Measurements from ENCODE around the gene ITIH4. TPM values are rescaled to one million over a fixed set of nuclear protein-coding genes. Genes with fewer than 3 reads are reported as not detected.
A peak's percentile ranks its signal among the peaks of the same experiment; 100 is the strongest.

The ITIH4 gene
- total RNA-seq (2013; cell fraction: nucleolus; rRNA removed): 4.1 and 7.5 TPM in 2 replicates
- total RNA-seq (2014; rRNA removed) (1.4 and 2.2 TPM in 2 replicates), total RNA-seq (2014; rRNA removed; fragmentation: Illumina TruSeq; extraction: Trizol) (1.6 and 1.8 TPM in 2 replicates), total RNA-seq (2021) (3.9 and 5.4 TPM in 2 replicates), polyA plus RNA-seq (2011; rRNA removed) (0.71 and 1.3 TPM in 2 replicates), polyA plus RNA-seq (2014; fragmentation: Illumina TruSeq; extraction: Trizol) (1.2 and 3.1 TPM in 2 replicates), polyA plus RNA-seq (2014; fragmentation: Nextera tagmentation; extraction: Ambion mirVana) (1 to 10 TPM in 1 of 2 experiments, under 1 TPM in 1; 0.69 to 1.2 TPM), polyA plus RNA-seq (2014; rRNA removed) (3.8 and 4.1 TPM in 2 replicates), polyA plus RNA-seq (2016; fragmentation: Nextera tagmentation; extraction: Ambion mirVana) (1 to 10 TPM in 1 of 2 experiments, under 1 TPM in 1; 0.64 to 1.3 TPM), polyA minus RNA-seq (2011; rRNA and poly(A)+ RNA removed) (2.2 and 2.6 TPM in 2 replicates), Bru-seq, nascent RNA (percentile 27 among the genes with signal in this experiment), BruChase-seq, experiment 1, labeled RNA remaining after a 6-hour chase (percentile 39 among the genes with signal in this experiment), BruChase-seq, experiment 2, labeled RNA remaining after a 2-hour chase (percentile 46 among the genes with signal in this experiment)
- 0.85 TPM for polyA plus RNA-seq (2011; ENCODE audit: low read depth)
- polyA plus RNA-seq (2011; cell fraction: cytosol; rRNA removed): 0.42 and 0.67 TPM in 2 replicates
- polyA plus RNA-seq (2011; cell fraction: nucleus; rRNA removed): 12.6 and 13.1 TPM in 2 replicates
- polyA plus RNA-seq (2012): 1.2 and 2.8 TPM in 2 replicates
- polyA minus RNA-seq (2011; cell fraction: cytosol; rRNA and poly(A)+ RNA removed): 3.0 TPM in 1 of 2 replicates, not detected in the other
- 2.5 and 7.2 TPM in 2 replicates for polyA minus RNA-seq (2011; cell fraction: nucleus; rRNA and poly(A)+ RNA removed)
- long read RNA-seq, experiment 1: 0 reads
- long read RNA-seq, experiment 2: 0 reads

DNA sequence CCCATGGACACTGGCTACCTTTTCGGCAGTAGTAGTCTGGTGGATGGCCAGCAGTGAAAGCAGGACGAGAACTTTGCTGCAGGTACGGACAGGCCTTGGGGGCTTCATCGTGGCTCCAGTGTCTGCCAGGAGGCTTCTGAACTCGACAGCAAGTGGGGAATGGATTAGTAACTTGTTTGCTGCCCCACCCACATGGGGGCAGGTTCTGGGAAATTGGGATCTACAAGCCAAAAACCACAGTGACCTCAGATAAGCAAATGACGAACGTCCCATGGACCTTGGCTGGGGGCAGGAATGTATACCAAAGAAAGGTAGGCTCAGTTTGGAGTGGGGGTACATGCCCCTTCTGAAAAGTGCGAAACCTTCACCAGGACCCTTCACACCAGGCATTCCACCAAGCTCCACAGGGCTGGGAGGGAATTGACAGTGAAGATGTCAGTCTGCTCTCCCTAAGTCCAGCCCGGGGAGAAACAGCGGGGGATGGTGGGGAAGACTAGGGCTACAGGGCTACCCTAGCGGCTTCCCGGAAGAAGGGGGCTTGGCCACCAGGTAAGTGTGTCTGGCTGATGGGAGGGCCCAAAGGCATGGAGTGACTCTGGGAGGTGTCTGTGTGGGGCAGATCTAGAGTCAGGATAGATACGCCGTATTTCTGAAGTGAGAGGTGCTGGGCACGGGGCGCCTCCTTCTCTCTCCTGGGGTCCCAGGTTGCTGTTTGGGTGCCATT, at the start of gene ITIH4:
TSS of gene ITIH4 (minus strand) at position 138 of the 724 bp plus-strand sequence. CDS start at position 108, 30 bp downstream.
- H3K79me2 ChIP-seq (ENCODE audit: control insufficient read depth, insufficient read depth, low read length): no peaks in the 10 kb centered on the region
- DNase-seq (ENCODE audit: low read depth, low spot score): no peak
- H3K9me3 ChIP-seq (replicated peaks; ENCODE audit: control insufficient read depth, insufficient read depth, low read length): no peaks in the 10 kb centered on the region
- TF ChIP-seq TCF3 (IDR thresholded peaks at IDR 0.05; ENCODE audit: borderline replicate concordance, insufficient read depth, low read depth, low read length) (no peak), ZNF207 (IDR thresholded peaks at IDR 0.05; ENCODE audit: borderline replicate concordance) (no peak), SREBF1 (IDR thresholded peaks at IDR 0.05; ENCODE audit: low read length) (no peak), RAD21 (IDR thresholded peaks at IDR 0.05; ENCODE audit: insufficient read depth, low read depth, low read length) (no peak), PAX5 (IDR thresholded peaks at IDR 0.05; ENCODE audit: borderline replicate concordance, low read depth, low read length) (no peak), ESRRA (IDR thresholded peaks at IDR 0.05; ENCODE audit: low read length) (no peak), POLR2AphosphoS5 (IDR thresholded peaks at IDR 0.05; ENCODE audit: low read length) (no peak), ZNF274 (IDR thresholded peaks at IDR 0.05; ENCODE audit: insufficient read depth, insufficient read length) (no peak), KAT2A (conservative IDR thresholded peaks at IDR 0.05; ENCODE audit: control insufficient read depth, low read depth, low read length) (no peak), SIN3A (IDR thresholded peaks at IDR 0.05; ENCODE audit: low read depth, low read length) (no peak), TCF12 (IDR thresholded peaks at IDR 0.05; ENCODE audit: low read depth, low read length) (no peak)
- no peak within 1 kb of the TSS for H3K4me2 ChIP-seq (ENCODE audit: control insufficient read depth, insufficient read depth)
- H3K4me1 ChIP-seq (ENCODE audit: control insufficient read depth, insufficient read depth, low read length): no peaks in the 10 kb centered on the region
- no peaks in the 10 kb centered on the region for H4K20me1 ChIP-seq (ENCODE audit: control insufficient read depth, insufficient read depth)
- ChIA-PET POLR2A (no interaction called here), SMC1A (ENCODE audit: uncharacterized antibody, unreplicated experiment) (no interaction called here), RAD21 (ENCODE audit: unreplicated experiment) (no interaction called here), CTCF (no interaction called here)
- intact Hi-C loops (cut with micrococcal nuclease; ENCODE audit: unreplicated experiment): no loop called here
- H2AFZ ChIP-seq (ENCODE audit: control insufficient read depth, low read depth, low read length): no peak within 1 kb of the TSS
- no peak within 1 kb of the TSS for H3K9ac ChIP-seq (ENCODE audit: control insufficient read depth, insufficient read depth, low read length)
- no peak for FAIRE-seq
- no peak within 1 kb of the TSS for H3K4me3 ChIP-seq
- in situ Hi-C loops (cut with MboI): no loop called here
- no peaks in the 10 kb centered on the region for H3K27me3 ChIP-seq (replicated peaks in 1 of 2; ENCODE audit: control insufficient read depth in 2 of 2, insufficient read depth in 2 of 2, low read length in 1 of 2)
- no peaks in the 10 kb centered on the region; a peak in 2 of 4 replicates for H3K36me3 ChIP-seq (ENCODE audit: control insufficient read depth in 2 of 2, insufficient read depth in 2 of 2, low read length in 1 of 2)
- no peak within 1 kb of the TSS for H3K27ac ChIP-seq (ENCODE audit: control insufficient read depth, insufficient read depth)
- BruUV-seq (replicated peaks): no TSS peak
- WGBS (ENCODE audit: insufficient coverage, insufficient replicate concordance, low lambda C conversion rate, missing lambda C conversion rate): 83% methylated on average over 16 of the region's 16 CpGs
- ATAC-seq: no peak

Data from GM12878 (cell line).